ENCODE data around the gene STYXL1.

The STYXL1 gene

DNA sequence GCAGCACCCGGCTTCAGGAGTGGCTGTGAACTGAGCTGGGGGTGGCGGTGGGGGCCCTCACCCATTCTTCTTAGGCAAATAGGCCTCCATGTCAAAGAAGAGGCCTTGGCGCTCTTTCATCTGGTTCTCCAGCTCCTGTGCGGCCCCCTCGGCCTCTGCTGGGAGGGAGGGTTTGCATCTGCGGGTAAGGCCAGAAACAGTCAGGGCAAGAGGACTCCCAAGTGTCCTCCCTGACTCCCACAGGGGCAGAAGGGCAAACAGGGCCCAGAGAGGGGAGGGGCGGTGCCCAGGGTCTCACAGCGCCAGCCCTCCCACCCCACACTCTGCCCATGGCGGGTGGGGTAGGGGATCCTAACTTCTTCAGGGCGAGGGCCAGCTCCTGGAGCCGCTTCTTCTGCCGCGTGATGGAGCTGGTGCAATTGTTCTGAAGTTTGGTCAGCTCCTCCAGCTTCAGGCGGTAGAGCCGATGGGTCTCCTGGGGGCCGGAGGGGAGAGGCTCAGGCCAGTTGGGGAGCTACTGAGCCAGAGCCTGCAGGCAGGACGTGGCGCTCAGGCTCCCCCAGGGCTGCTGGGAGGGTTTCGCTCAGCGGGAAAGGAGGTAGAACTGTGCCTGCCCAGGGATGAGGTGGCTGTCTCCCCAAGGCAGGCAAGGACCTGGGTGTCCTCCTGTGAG lies 55.6 kb downstream of the STYXL1 start:
- DNase-seq (ENCODE audit: low spot score), result no peak

DNA sequence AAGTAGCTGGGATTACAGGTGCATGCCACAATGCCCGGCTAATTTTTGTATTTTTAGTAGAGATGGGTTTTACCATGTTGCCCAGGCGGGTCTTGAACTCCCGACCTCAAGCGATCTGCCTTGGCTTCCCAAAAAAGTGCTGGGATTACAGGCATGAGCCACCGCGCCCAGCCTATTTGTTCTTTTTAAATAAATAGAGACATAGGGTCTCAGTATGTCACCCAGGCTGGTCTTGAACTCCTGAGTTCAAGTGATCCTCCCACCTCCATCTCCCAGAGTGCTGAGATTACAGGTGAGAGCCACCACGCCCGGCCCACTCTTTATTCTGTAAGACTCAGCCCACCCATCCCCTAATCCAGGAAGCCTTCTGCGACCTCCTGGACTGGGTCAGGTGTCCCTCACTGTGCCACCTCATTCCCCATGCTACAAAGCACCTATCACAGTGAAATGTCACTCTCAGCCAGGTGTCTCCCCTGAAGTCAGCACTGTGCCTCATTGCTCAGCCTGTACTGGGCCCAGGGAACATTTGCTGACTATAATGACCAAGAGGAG lies 56.2 kb downstream of the STYXL1 start:
- DNase-seq (ENCODE audit: low spot score), result no peak

- DNase-seq (ENCODE audit: low spot score), result no peak
Measured at GRCh38 chr7:75989500-75990388, 58.1 kb downstream of the STYXL1 start.

DNA sequence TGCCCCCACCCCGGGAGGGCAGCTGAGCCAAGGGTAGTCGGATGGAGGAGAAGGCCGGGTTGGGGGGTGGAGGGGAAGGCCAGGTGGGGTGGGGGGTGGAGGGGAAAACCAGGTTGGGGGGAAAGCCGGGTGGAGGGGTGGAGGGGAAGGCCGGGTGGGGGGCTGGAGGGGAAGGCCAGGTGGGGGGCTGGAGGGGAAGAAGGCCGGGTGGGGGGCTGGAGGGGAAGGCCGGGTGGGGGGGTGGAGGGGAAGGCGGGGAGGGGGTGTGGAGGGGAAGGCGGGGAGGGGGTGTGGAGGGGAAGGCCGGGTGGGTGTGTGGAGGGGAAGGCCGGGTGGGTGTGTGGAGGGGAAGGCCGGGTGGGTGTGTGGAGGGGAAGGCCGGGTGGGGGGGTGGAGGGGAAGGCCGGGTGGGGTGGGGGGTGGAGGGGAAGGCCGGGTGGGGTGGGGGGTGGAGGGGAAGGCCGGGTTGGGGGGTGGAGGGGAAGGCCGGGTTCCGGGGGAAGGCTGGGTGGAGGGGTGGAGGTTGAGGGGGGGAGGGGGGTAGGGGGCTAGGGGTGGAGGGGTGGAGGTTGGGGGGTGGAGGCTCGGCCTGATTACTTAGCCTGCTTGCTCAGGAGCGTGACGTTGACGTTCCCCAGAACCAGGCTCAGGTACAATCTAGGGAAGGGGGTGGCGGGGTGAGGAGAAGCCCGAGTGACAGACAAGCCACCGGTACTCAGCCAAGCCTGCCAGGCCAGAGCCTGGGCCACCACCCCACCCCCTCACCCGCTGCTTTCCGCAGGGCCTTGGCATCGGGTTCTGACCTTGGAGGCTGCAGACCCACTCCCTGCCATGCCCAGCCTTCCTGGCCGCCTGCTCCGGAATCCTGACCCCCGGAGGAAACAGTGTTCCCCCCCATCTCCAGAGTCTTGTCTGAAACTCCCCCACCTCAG lies 59.0 kb downstream of the STYXL1 start:
- no peak for DNase-seq (ENCODE audit: low spot score)

DNA sequence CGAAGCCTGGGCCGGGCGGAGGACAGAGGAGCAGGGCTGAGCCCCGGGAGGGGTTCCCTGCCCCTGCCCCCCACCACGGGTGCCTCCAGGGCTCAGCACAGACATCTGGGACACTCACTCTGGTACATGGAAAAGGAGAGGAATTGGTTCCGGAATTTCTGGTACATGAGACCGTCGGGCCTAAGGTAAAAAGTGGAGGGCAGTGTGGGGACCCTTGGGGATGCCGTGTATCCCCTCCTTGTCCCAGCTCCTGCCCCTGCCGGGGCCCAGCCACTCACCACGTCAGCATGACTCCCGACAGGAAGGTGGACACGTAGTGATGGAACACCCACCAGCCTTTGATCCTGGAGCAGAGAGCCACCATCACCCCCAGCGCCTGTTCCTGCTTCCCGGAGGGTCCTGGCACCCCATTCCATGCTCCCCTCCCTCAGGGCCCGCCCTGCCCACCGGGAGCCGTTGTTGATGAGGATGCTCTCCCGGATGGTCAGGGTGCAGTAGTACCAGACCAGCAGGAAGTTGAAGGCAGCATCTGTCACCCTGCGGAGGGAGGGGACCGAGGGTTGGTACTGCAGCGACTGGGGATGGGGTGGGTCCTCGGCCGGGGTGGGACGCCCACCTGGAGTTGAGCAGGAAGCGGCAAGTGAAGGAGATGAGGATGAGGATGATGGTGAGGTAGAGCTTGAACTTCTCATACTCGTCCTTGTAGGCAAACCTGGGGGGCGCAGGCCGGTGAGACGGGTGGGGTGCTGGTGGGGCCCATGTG lies 59.8 kb downstream of the STYXL1 start:
- DNase-seq (ENCODE audit: low spot score), result no peak

DNA sequence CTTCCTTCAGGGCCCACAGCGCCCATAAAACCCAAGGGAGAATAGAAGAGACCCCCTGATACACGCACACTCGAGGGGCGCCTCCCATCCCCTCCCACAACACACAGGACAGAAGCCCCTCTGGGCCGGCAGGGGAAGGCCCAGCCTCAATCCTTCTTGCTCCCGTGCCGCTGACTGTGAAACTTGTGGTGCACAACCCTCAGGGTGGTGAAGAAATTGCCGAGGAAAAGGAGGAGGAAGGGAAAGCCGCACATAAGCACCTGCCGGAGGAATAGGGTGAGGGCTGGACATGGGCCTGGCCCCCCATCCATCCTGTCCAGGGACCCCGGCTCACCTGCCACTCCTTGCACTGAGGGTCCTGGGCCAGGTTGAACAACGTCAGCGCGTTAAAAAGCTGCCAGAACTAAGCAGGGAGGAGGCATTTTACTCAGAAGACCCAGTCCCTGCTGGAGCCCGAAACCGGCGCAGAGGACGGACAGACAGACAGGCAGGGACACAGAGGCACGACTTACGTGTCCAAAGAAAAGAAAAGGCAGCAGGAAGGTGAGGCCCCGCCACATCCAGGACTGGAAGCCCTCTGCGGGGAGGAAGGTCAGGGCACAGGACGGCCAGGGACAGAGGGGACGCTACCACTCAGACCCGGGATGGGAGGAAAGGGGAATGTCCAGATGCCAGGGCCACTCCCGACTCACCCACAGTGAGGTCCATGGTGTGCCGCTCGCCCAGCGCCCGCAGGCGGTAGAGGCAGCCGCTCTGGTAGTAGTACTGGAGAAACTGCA lies 60.6 kb downstream of the STYXL1 start:
- no peak for DNase-seq (ENCODE audit: low spot score)

GRCh38 chr7:75986147-75986781 lies 61.5 kb downstream of the STYXL1 start:
- DNase-seq (ENCODE audit: low spot score), result no peak

GRCh38 chr7:75985518-75986146 lies 62.2 kb downstream of the STYXL1 start:
- no peak for DNase-seq (ENCODE audit: low spot score)

GRCh38 chr7:75985009-75985517 lies 62.7 kb downstream of the STYXL1 start:
- DNase-seq (ENCODE audit: low spot score), result no peak

DNA sequence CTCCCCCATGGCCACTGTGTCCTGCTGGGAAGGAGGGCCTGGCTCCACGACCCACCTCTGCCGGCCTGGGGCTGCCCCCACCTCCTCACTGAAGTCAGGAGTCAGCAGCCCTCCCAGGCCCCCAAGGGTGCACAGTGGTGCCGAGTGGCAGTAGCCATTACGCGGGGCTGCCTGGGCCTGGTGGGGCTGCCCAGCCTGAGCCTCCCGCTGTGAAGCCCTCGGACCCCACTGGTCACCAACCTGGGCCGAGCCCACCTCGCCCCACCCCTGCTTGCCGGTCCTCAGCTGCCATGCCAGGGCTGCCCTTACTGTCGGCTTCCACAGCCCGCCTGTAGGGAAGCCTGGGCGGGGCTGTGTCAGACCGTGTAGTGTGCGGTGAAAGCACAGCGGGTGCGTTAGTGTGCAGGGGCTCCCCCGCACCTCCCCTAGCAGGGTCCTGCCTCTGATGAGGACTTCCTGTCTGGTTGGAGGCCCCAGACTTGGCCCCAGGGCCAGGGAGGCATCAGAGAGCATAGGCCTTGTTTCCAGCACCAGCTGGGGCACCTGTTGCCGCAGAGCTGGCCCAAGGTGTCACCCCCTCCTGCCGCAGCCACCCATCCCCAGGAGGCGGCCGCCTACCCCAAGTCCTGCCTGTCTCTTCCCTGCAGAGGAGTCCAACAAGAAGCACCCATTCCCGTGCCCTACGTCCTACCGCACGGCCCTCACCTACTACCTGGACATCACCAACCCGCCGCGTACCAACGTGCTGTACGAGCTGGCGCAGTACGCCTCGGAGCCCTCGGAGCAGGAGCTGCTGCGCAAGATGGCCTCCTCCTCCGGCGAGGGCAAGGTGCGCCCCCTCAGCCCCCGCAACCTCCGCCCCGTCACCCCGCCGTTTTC lies 63.4 kb downstream of the STYXL1 start:
- no peak for DNase-seq (ENCODE audit: low spot score)

DNA sequence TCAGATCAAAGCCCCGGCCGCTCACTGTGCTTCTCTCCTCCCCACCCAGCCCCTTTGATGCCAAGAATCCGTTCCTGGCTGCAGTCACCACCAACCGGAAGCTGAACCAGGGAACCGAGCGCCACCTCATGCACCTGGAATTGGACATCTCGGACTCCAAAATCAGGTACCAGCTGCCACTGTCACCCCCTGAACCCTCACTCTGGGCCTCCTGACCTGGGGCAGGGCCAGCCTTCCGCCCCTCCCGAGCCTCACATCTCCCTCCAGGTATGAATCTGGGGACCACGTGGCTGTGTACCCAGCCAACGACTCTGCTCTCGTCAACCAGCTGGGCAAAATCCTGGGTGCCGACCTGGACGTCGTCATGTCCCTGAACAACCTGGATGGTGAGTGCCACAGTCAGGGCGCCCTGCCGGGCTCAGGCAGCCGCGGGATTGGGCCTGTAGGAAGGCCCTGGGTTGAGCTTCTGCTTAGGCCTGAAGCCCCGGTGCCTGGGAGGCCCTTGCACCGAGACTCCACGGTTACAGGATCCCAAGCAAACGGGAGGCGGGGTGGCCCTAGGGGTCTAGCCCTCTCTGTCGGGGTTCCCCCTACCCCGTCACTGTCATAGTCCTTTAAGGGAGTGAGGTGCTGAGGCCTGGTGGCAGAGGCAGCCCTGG lies 64.2 kb downstream of the STYXL1 start:
- no peak for DNase-seq (ENCODE audit: low spot score)

GRCh38 chr7:75982306-75983064 lies 65.3 kb downstream of the STYXL1 start:
- DNase-seq (ENCODE audit: low spot score), result no peak

DNA sequence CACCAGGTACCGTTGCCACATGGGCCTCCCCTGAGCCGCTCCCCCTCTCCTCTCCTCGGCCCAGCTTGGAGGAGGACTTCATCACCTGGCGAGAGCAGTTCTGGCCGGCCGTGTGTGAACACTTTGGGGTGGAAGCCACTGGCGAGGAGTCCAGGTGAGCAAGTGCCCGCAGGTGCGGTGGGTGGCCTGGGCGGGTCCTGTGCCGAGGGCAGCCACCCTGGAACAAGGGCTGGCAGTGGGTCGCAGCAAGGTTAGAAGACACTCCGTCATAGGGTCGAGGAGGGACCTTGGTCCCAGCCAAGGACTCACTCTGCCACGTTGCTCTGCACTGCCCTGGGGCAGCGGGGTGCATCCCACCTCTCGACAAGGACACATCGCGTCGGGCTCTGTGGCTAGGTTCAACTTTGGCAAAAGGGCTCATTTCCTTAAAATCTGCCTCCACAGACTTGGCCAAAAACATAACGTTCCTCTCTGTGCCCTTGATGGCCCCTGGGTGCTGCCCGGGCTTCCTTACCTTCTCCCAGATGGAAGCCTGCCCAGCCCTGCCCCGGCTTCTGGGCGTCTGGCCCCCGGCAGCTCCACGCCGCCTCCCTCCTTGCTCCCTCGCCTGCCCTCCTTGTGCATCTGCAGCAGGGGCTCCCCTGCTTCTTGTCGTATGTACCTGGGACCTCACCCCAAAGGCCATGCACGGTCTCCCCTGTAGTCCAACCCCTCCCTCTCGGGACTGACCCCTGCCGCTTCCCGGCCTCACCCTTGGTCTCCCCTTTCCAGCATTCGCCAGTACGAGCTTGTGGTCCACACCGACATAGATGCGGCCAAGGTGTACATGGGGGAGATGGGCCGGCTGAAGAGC lies 66.1 kb downstream of the STYXL1 start:
- no peak for DNase-seq (ENCODE audit: low spot score)

- DNase-seq (ENCODE audit: low spot score), result no peak
Measured at GRCh38 chr7:75981203-75981452, 66.7 kb downstream of the STYXL1 start.

- DNase-seq (ENCODE audit: low spot score), result peak; percentile 20
Measured at GRCh38 chr7:75980430-75981202, 67.2 kb downstream of the STYXL1 start.

Measured in hepatic stellate cell (primary cell).